Peyer's patch (tissue), 4 donors: ENCODE results near the gene DIO3. TPM values are rescaled to one million over a fixed set of nuclear protein-coding genes. Genes with fewer than 3 reads are reported as not detected.
"Not testable (repeated sequence)": the region's sequence is repeated elsewhere in the genome, so short reads cannot be mapped to it uniquely, and the experiment has no call there.

ENCODE experiments used
- DNase-seq, 3 donors: peaks; one replicate each; pipeline ENCODE4 v3.0.0-alpha.2; 2017 to 2019
- H3K27ac ChIP-seq, 4 donors: fragments of 200-600 bp; sonication (generic); one replicate each; pipeline ENCODE4 v1.5.1; 2016 to 2019
- H3K27me3 ChIP-seq, 2 donors: fragments of 200-600 bp; sonication (generic); one replicate each; pipeline ENCODE4 v1.5.1; 2019
- H3K36me3 ChIP-seq, 3 donors: fragments of 200-600 bp; sonication (generic); one replicate each; pipeline ENCODE4 v1.5.1; 2016 to 2019
- H3K4me1 ChIP-seq, 4 donors: fragments of 200-600 bp; sonication (generic); one replicate each; pipeline ENCODE4 v1.5.1; 2016 to 2019
- H3K4me3 ChIP-seq, 4 donors: fragments of 200-600 bp; sonication (generic); 1 replicate in 3 of 4; 2 replicates in 1 of 4; pipeline ENCODE4 v1.5.1; 2016 to 2019; ENCODE audit warnings: mild to moderate bottlenecking in 1 of 4
- H3K9me3 ChIP-seq, 4 donors: fragments of 200-600 bp; sonication (generic); one replicate each; pipeline ENCODE4 v1.5.1; 2016 to 2019; ENCODE audit warnings: mild to moderate bottlenecking in 1 of 4
- CTCF ChIP-seq, 6 experiments: fragments of 450-650 bp in 4 of 6; fragments of 200-600 bp in 2 of 6; sonication (generic) in 1 of 6; IDR thresholded peaks; one replicate each; pipeline ENCODE4 v1.5.1; 2017 to 2019; ENCODE audit warnings: antibody characterized with exemption in 6 of 6, mild to moderate bottlenecking in 3 of 6, moderate library complexity in 1 of 6
- POLR2A ChIP-seq, 2 donors: fragments of 450-650 bp; IDR thresholded peaks; one replicate each; pipeline ENCODE4 v1.5.1; 2017; ENCODE audit warnings: antibody characterized with exemption in 2 of 2, mild to moderate bottlenecking in 2 of 2, moderate library complexity in 2 of 2
- total RNA-seq, 4 donors: library from RNA; depleted of rRNA; stranded (reverse); fragments of >200 nt; gene quantifications; one replicate each; pipeline ENCODE4 v1.1.0, GENCODE V29; 2016

The DIO3 gene
- total RNA-seq, 4 donors from 2014 or later: 0.40 to 1.7 TPM; not detected in 2

GRCh38 chr14:101548710-101549109 is 12.6 kb upstream of the DIO3 start:
- H3K36me3 ChIP-seq: no peaks in the 10 kb centered on the region
- DNase-seq: no peak
- H3K4me3 ChIP-seq: no peak overlapping the region
- no peaks in the 10 kb centered on the region for H3K4me1 ChIP-seq
- H3K27me3 ChIP-seq: no peaks in the 10 kb centered on the region
- no peaks in the 10 kb centered on the region for H3K9me3 ChIP-seq
- TF ChIP-seq CTCF (IDR thresholded peaks at IDR 0.05) (no peak), POLR2A (IDR thresholded peaks at IDR 0.05) (no peak)
- H3K27ac ChIP-seq: no peak overlapping the region

GRCh38 chr14:101549154-101549553 is 12.1 kb upstream of the DIO3 start:
- no peaks in the 10 kb centered on the region for H3K9me3 ChIP-seq
- H3K4me1 ChIP-seq: no peaks in the 10 kb centered on the region
- TF ChIP-seq CTCF (IDR thresholded peaks at IDR 0.05): no peak
- no peak for TF ChIP-seq POLR2A (IDR thresholded peaks at IDR 0.05)
- DNase-seq: no peak
- no peaks in the 10 kb centered on the region for H3K27me3 ChIP-seq
- H3K4me3 ChIP-seq: no peak overlapping the region
- no peak overlapping the region for H3K27ac ChIP-seq
- no peaks in the 10 kb centered on the region for H3K36me3 ChIP-seq

GRCh38 chr14:101550202-101550912 is 10.9 kb upstream of the DIO3 start:
- H3K9me3 ChIP-seq, DNase-seq, H3K36me3 ChIP-seq, H3K27me3 ChIP-seq, H3K4me1 ChIP-seq, H3K4me3 ChIP-seq, H3K27ac ChIP-seq: not testable (repeated sequence)

GRCh38 chr14:101551729-101552595 is 9.3 kb upstream of the DIO3 start:
- no peaks in the 10 kb centered on the region for H3K4me1 ChIP-seq
- H3K27ac ChIP-seq: no peak overlapping the region
- no peak for TF ChIP-seq CTCF (IDR thresholded peaks at IDR 0.05)
- no peak for TF ChIP-seq POLR2A (IDR thresholded peaks at IDR 0.05)
- DNase-seq: no peak
- H3K9me3 ChIP-seq: no peaks in the 10 kb centered on the region
- H3K36me3 ChIP-seq: no peaks in the 10 kb centered on the region
- H3K27me3 ChIP-seq: no peaks in the 10 kb centered on the region
- H3K4me3 ChIP-seq: no peak overlapping the region

GRCh38 chr14:101552786-101553231 is 8.5 kb upstream of the DIO3 start:
- no peaks in the 10 kb centered on the region for H3K27me3 ChIP-seq
- H3K36me3 ChIP-seq: no peaks in the 10 kb centered on the region
- no peak overlapping the region for H3K4me3 ChIP-seq
- no peaks in the 10 kb centered on the region for H3K9me3 ChIP-seq
- H3K27ac ChIP-seq: no peak overlapping the region
- no peaks in the 10 kb centered on the region for H3K4me1 ChIP-seq
- no peak for DNase-seq
- TF ChIP-seq POLR2A (IDR thresholded peaks at IDR 0.05): no peak
- no peak for TF ChIP-seq CTCF (IDR thresholded peaks at IDR 0.05)

GRCh38 chr14:101553393-101553792 is 7.9 kb upstream of the DIO3 start:
- Histone ChIP-seq H3K4me1 (no peaks in the 10 kb centered on the region), H3K36me3 (no peaks in the 10 kb centered on the region), H3K4me3 (no peak overlapping the region), H3K27ac (no peak overlapping the region), H3K27me3 (no peaks in the 10 kb centered on the region), H3K9me3 (no peaks in the 10 kb centered on the region)
- TF ChIP-seq CTCF (IDR thresholded peaks at IDR 0.05) (no peak), POLR2A (IDR thresholded peaks at IDR 0.05) (no peak)
- no peak for DNase-seq
